HG02884 (cell line): ENCODE results near the gene VAV2.
A peak's percentile ranks its signal among the peaks of the same experiment; 100 is the strongest.

Source experiments
- ATAC-seq: cut with Tn5 transposase; IDR thresholded peaks from one replicate; pipeline ENCODE4 v1.9.1; 2021; ENCODE audit warnings: mild to moderate bottlenecking, moderate library complexity; ENCODE audit not compliant: unreplicated experiment

Gene VAV2, protein sequence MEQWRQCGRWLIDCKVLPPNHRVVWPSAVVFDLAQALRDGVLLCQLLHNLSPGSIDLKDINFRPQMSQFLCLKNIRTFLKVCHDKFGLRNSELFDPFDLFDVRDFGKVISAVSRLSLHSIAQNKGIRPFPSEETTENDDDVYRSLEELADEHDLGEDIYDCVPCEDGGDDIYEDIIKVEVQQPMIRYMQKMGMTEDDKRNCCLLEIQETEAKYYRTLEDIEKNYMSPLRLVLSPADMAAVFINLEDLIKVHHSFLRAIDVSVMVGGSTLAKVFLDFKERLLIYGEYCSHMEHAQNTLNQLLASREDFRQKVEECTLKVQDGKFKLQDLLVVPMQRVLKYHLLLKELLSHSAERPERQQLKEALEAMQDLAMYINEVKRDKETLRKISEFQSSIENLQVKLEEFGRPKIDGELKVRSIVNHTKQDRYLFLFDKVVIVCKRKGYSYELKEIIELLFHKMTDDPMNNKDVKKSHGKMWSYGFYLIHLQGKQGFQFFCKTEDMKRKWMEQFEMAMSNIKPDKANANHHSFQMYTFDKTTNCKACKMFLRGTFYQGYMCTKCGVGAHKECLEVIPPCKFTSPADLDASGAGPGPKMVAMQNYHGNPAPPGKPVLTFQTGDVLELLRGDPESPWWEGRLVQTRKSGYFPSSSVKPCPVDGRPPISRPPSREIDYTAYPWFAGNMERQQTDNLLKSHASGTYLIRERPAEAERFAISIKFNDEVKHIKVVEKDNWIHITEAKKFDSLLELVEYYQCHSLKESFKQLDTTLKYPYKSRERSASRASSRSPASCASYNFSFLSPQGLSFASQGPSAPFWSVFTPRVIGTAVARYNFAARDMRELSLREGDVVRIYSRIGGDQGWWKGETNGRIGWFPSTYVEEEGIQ

DNA sequence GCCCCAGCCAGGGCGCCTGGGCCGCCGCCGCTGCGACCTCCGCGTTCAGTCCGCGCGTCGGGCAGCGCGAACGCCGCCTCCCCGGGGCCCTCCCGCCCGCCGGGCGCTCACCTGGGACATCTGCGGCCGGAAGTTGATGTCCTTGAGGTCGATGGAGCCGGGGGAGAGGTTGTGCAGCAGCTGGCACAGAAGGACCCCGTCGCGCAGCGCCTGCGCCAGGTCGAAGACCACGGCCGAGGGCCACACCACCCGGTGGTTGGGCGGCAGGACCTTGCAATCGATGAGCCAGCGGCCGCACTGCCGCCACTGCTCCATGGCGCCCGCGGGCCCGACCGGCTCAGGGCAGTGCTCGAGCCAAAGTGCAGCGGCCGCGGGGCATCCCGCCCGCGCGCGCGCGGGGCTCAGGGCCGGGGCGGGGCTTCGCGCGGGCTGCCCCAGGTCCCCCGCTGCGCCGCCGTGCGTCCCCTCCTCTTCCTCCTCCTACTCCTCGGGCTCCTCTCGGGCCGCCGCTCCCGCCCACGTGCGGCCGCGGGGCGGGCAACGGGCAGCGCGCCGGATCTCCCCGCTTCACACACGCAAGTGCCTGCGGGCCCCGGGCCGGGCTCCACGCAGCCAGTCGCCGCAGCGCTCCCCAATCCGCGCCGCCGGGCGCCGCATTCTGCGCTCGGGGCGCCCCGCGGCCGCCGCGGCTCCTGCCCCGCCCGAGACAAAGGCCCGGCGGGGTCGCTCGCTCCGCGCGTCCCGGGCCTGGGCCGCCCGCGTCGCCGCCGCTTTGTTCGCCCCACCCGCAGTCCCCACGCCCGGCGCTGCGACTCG, at the start of gene VAV2:
VAV2 (minus strand) TSS at position 361 of the 816 bp plus-strand sequence; CDS start at position 315, 46 bp downstream.
- peak; percentile 36 for ATAC-seq

DNA sequence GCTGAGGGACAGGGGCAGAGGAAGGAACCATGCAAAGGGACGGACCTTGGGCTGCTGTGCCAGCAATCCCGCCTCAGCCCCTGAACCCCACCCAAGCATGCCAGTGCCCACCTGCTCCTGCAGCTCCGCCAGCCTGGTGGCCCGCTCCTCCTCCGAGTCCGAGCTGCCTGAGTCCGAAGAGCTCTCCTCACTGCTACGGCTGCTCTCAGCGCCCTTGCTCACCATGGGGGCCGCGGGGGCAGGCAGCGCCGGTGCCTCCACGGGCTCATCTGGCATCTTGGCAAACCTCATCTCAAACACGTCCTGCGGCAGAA, 49.5 kb upstream of the VAV2 start:
- no peak for ATAC-seq

DNA sequence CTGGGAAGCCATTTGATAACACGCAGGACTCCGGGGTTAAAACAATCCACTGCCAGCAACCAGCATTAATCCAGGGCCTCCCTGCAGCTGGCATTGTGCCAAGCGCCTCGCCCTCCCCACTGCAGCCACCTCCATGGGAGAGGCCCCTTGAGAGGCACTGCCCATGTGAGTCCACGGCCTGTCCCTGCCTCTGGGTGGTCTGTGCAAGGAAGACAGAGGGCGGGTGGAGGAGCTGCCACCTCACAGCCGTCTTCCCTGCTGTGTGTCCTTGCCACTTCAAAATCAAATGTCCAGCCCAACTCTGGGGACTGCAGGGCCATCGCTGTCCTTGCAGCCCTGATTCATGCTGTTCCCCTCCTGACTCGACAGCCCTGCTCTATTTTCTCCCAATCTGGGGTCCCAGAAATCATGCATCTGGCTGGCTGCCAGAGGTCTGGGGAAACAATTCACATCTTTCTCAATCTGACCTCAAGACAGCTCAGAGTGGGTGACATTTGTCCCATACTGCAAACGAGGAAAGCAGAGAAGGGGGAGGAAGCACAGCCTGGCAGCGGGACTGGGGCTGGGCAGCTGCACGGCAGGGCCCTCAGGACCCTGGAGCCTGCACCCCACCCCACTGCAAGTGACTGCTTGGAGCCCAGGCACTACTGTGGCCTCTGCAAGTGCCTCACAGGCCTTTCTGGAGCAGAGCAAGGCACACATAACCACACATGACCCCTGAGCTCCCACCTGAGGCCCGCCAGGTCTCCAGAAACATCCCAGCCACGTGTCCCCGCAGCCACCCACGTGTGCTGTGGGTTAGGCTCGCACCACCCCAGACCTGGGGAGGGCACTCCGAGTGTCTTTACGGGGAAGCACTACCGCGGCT, 48.9 kb upstream of the VAV2 start:
- ATAC-seq: no peak

DNA sequence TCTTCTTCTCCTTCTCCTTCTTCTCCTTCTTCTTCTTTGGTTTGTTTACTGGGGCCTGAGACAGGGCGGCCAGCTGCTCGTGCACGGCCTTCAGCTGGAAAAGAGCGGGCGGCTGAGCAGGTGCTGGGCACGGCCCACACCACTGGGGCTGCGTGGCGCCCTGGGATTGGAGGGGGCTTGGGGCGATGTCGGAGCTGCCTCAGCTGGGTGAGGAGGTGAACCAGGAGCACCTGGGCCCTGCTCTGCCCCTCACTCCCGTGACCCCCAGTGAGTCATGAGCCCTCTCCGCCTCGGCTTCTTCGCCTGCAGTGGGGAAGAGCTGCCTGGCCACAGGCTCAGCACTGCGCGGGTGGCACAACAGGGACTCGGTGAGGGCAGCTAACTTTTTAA, 48.0 kb upstream of the VAV2 start:
- no peak for ATAC-seq

DNA sequence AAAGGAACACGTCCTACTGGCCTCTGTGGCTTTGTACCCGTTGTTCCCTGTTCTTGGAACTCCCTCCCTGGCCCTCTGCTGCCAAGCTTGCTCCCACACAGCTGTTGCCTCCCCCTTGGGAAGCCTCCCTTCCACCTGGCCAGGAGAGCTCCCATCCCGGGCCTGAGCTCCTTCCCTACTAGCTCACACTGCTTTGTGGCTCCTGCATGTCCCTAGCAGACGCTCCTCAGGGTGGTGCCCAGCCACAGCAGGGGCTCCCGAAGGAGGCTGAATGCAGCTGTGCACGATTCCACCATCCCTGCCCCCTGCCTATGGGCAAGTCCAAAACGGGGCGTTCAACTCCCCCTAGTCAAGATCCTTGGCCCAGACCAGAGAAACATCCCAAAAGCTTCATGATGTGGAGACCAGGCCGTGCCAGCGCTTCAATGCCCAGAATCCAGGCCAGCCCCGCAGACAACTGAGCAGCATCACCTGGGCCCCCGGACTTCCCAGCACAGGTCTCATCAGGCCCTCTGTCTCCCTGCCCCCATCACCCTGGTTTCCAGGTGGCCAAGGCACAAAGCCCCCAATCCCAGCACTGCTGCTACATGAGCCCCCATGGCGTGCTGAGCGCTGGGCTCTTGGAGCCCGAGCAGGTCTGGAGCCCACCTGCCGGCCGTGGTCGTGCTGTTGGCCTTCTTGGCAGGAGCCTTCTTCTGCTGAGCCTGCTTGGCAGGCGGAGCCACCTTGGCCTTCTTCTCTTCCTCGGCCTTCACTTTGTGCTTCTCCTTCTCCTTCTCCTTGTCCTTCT, 47.5 kb upstream of the VAV2 start:
- no peak for ATAC-seq

DNA sequence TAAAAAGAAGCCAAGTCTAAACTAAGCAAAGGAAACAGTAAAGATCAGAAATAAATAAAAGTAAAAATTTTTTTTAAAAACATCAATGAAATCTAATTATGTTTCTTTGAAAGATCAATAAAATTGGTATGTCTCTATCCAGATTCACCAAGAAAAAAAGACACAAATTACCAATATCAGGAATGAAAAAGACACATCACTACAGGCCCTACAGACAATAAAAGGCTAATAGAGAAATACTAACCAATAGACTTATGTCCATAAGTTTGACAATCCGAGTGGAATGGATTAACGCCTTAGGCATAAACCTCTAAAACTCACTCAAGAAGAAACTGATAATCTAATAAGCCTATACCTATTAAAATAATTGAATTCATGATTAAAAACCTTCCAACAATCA, 45.5 kb upstream of the VAV2 start:
- no peak for ATAC-seq

DNA sequence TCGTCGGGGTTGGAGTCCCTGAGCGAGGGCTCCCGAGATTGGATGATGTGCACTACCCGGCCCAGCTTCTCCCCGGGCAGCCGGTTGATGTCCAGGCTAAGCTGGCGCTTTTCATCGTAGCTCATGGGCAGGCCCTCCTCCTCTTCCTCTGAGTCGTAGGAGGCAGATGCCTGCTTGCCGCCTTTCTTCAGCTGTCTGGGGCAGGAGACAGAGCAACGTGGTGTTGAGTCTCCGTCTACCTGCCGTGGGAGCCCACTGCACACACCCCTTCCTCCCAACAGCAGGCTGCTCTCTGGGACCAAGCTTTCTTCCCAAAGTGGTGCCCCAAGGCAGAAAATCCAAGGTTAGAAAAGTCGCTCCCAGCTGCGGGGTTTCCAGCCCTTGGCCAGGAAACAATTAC, 44.0 kb upstream of the VAV2 start:
- ATAC-seq: no peak

DNA sequence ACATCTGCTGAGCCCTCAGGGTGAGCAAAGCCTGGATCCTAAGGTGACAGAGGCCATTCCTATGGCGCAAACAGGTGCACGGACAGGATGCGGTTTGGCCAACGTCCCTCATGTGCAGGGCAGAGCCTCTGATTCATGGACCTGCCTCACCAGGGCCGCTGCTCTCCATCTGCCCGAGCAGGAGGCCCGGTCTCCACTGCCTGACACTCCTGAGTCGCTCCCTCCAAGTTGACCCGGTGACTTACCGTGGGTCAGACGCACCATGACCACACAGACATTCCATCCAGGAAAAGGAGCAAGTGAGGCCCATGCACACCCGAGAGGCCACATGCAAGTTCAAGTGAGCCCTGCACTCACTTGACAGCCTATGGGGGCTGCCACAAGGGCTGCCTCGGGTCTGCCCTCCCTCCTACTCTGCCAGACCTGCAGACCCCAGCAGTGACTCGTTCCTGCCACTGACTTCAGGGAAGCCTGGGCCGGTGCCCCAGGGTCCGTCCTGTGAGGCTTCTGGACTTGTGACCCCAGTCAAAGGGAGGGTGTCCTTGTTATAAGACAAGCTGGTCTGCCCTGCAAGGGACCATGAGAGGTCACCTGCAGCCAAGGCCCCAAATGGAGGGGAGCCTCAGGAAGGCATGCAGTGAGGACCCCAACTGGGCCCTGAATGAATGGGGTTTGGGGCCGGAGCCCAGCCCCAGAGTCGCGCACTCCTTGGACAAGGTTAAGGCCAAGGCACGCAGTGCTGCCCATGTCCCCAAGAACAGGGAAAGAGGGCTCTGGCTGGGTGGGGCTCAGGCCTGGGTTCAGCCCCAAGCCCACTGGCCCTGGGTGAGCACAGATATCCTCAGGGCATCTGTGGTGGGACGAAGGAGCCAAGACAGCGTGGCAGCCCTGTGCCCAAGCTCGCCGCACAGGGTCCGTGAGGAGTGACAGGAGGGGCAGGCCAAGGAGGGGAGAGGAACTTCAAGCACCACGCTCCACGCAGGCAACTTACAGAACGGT, 43.2 kb upstream of the VAV2 start:
- no peak for ATAC-seq

DNA sequence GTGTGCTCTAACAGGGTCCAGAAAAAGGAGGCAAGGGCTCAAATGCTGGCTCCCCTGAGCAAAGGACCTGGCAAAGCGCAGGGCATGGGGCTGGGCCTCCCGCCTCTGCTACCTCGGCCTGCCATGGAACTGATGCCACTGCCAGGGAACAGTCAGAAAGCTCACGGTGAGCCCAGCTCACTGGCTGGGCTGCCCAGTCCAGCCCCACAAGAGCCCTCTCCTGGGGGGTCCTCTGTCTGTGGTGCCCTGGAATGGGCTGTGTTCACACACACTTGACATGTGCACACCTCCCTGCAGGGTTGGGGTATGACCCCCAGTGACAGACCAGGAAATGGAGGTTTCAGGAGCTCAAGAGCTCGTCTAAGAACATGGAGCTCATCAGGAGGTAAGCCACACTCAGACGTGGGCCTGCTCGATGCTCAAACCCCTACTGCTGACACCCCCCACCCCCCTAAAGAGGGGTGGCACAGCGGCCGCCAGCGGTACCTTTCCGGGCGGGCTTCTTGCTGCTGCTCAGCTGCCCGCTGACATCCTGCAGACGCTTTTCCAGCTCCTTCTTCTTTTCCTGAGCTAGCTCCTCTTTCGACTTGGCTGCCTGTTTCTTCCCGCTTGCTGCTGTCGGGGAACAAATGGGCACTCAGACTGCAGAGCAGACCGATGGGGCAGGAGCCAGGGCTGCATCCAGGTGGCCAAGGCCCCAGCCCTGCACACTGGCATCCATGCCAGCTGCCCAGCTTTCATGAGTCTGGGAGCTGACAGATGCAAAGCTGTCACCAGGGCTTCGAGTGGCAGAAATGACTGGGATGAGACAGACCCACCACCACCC, 42.3 kb upstream of the VAV2 start:
- ATAC-seq: no peak

DNA sequence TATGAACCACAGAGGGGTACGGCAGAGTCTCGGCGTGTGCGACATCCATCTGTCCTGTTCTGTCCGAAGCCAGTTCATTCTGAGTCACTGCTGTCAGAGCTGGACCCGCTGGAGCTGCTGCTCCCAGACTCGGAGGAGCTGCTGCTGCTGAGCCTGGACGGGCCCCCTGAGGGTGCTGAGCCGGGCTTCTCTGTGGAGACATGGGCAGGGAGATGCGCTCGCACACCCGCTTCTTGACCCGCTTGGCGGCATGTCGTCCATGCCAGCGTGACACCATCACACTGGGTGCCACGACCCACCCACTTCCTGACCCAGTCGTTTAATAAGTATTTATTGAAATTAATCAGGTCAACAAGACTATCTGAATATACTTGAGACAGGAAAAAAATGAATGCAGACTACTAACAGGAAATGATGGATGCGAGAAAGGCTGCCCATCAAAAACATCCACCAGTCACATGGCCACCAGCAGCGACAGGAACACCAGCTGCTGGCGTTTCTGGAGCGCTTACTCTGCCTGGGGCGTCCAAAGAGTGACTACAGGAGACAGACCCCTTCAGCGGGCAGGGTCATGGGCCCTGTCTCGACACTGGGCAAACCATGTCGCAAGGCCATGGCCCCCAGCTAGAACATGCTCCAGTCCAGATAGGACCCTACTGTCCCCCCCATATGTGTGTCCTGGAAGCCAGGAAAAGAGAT, 41.5 kb upstream of the VAV2 start:
- no peak for ATAC-seq

DNA sequence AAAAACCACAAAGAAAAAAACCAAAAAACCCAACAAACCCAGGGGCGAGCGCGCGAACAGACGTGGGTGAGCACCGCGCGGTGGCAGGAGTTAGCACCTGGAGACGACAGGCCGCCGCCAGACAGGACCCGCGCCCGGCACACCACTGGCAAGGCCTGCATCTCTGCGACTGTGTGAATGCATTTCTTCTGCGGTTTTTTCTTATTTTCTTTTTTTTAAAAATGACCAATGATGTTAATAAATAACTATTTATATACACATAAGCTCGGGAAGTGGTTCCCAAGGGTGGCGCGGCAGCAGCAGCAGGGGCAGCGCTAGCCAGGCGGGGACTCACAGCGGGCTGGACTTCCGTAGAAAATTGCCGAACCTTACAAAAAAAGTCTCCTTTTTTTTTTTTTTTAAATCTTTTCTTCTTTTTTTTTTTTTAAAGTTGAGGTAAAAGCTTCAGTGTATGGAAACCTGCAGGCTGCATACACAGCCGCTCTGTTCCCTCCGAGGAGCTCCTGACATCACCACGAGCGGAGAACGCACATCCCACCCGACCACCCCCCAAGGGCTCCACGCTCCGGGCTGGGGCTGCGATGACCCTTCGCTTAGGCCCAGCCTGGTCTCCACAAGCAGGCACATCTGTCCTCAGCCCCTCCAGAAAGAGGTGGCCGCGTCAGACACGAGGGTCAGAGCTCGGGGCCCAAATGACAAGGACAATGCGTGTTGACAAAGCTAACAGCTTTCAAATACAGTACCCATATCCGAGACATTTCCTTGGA, 40.5 kb upstream of the VAV2 start:
- ATAC-seq: no peak

DNA sequence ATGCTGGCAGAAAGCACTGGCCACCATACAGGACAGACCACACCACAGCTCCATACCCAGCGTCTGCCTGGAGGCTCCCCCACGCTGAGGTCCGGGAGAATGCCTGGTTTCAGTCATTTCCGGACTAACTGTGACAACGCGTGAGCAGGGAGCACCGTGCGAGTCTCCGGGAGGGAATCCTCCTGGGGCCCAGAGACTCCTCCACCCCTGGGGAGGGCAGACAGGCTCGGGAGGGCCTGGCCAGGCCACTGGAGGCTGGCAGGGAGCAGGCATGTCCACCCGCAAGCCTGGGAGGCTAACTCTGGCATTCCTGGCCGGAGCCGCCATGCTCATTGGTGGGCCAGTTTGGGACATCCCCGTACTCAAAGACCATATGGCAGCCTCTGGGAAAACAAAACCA, 39.7 kb upstream of the VAV2 start:
- ATAC-seq: no peak

DNA sequence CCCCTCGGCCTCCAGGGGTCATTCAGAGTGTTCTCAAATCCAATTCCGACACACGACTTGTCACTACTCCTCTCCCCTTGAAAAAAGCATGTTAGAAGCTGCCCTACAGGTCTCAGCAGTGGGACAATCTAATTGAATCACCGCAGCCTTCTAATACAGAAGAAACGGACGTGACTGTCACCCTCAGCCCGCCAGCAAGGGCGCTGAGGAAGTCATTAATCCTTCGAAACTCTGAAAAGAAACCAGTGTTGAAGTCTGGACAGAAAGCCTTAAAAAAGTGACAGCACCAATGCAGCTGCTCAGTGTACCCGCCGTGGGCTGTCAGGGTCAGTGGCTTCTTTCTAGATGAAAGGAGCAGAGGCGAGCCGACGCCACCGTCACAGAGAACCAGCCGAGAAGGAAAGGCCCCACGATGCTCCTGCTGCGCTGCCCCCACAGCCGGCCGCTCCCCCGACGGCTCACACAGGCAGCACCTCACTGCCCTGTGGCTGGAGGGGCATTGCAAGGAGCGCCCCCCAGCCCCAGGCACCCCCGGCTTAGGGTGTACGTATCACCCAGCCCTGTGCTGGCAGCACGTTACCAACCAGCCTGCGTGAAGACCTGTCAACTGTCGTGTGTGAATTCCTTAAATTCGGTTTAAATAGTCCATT, 38.8 kb upstream of the VAV2 start:
- ATAC-seq: no peak

DNA sequence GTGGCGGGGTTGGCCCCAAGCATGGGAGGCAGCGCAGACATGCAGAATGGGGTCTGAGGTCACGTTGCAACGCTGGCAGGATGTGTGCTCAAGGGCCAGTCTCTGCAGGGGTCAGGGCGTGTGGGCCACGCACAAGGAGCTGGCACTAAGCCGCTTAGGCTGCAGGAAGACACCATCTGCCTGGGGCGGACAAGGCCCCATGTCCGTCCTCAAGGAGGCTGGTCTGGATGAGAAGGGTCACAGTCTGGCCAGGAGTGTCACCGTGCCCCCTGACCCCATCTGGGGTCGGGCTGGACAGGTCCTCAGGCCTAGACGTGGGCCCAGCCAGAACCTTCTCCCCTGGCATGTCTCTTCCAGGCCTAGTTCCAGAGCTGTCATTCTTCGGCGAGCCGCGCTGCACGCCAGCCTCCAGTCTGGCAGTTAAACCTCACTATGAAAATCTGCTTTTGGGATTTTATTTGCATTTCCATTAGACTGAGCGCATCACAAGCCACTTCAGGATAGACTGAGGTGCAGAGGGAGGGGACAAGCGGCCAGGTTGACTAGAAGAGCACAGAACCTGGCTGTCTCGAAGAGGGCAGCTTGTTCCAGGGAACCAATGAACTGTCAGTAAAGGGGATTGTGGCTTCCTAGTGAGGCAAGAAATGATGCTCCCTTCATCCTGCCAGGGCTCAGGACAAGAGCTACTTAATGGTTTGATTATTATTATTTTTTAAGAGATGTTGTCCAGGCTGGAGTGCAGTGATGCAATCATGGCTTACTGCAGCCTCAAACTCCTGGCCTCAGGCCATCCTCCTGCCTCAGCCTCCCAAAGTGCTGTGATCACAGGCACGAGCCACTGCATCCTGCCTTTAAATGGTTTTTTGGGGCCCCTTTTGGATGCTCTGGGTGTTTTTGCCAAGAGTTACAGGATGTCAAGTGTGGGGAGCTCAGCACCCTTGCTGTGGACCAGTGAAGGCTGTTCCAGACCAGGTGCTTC, 37.4 kb upstream of the VAV2 start:
- ATAC-seq: no peak
